Fibroblast of lung (primary cell): ENCODE results near the gene SAT2. TPM values are rescaled to one million over a fixed set of nuclear protein-coding genes. Genes with fewer than 3 reads are reported as not detected.
A peak's percentile ranks its signal among the peaks of the same experiment; 100 is the strongest.

Experiments used
- DNase-seq, 2 donors: peaks; one replicate each; pipeline versions ENCODE4 v3.0.0 to v3.0.0-alpha.2; 2010; ENCODE audit warnings: low read depth in 2 of 2
- H2AFZ ChIP-seq: 2 replicates; pipeline ENCODE4 v1.5.1; 2012; ENCODE audit warnings: low read length, control low read depth, inconsistent platforms
- H3K27ac ChIP-seq: 2 replicates; pipeline ENCODE4 v1.5.1; 2011; ENCODE audit warnings: low read length, control low read depth; ENCODE audit not compliant: insufficient read depth
- H3K27me3 ChIP-seq: 2 replicates; pipeline ENCODE4 v1.5.1; 2011; ENCODE audit warnings: mild to moderate bottlenecking, low read length; ENCODE audit not compliant: control insufficient read depth, insufficient read depth
- H3K36me3 ChIP-seq: 2 replicates; pipeline ENCODE4 v1.5.1; 2011; ENCODE audit warnings: low read length; ENCODE audit not compliant: control insufficient read depth, insufficient read depth
- H3K4me1 ChIP-seq: 2 replicates; pipeline ENCODE4 v1.5.1; 2011; ENCODE audit warnings: low read length; ENCODE audit not compliant: control insufficient read depth, insufficient read depth; ENCODE audit errors: extremely low read depth
- H3K4me2 ChIP-seq: 2 replicates; pipeline ENCODE4 v1.5.1; 2011; ENCODE audit warnings: low read length, control low read depth; ENCODE audit not compliant: insufficient read depth; ENCODE audit errors: extremely low read depth
- H3K4me3 ChIP-seq, 4 experiments: fragments of 200-600 bp in 1 of 4; sonication (generic) in 1 of 4; replicated peaks in 1 of 4; 2 replicates each; pipeline ENCODE4 v1.5.1; 2011 to 2016; ENCODE audit warnings: low read length in 4 of 4, low read depth in 3 of 4, mild to moderate bottlenecking in 3 of 4, control low read depth in 2 of 4, inconsistent platforms in 1 of 4, mixed read lengths in 1 of 4; ENCODE audit not compliant: insufficient read depth in 1 of 4; ENCODE audit errors: control extremely low read depth in 1 of 4
- H3K79me2 ChIP-seq: 2 replicates; pipeline ENCODE4 v1.5.1; 2012; ENCODE audit warnings: mild to moderate bottlenecking, low read length, inconsistent platforms; ENCODE audit not compliant: control insufficient read depth, insufficient read depth
- H3K9ac ChIP-seq: 2 replicates; pipeline ENCODE4 v1.5.1; 2011; ENCODE audit warnings: mild to moderate bottlenecking, low read length, control low read depth; ENCODE audit not compliant: insufficient read depth
- H3K9me3 ChIP-seq: 2 replicates; pipeline ENCODE4 v1.5.1; 2012; ENCODE audit warnings: low read depth, low read length; ENCODE audit not compliant: control insufficient read depth, insufficient read depth
- H4K20me1 ChIP-seq: 2 replicates; pipeline ENCODE4 v1.5.1; 2011; ENCODE audit warnings: low read length; ENCODE audit not compliant: control insufficient read depth, insufficient read depth; ENCODE audit errors: extremely low read depth
- CTCF ChIP-seq, 2 donors: IDR thresholded peaks in 1 of 2; conservative IDR thresholded peaks in 1 of 2; 1 replicate in 1 of 2; 2 replicates in 1 of 2; pipeline ENCODE4 v1.5.1; 2011 to 2012; ENCODE audit warnings: low read length in 2 of 2, control low read depth in 1 of 2, inconsistent platforms in 1 of 2, low read depth in 1 of 2, mild to moderate bottlenecking in 1 of 2
- EZH2 ChIP-seq: IDR thresholded peaks from 2 replicates; pipeline ENCODE4 v1.5.1; 2012; ENCODE audit warnings: low read length, control low read depth, mild to moderate bottlenecking; ENCODE audit errors: missing control alignments
- polyA plus RNA-seq, 2 donors: library from polyadenylated mRNA; depleted of rRNA in 1 of 2; stranded (reverse) in 1 of 2; unstranded in 1 of 2; fragments of >200 nt; gene quantifications; 2 replicates each; pipeline ENCODE4 v1.2.1, GENCODE V29; 2011 to 2012; ENCODE audit warnings: missing spikeins in 1 of 2
- total RNA-seq: library from RNA; depleted of rRNA; stranded (reverse); fragments of >200 nt; gene quantifications from 2 replicates; pipeline ENCODE4 v1.2.1, GENCODE V29; 2014

Gene SAT2
- total and polyA plus RNA-seq, 2 donors (not counting 1 experiment from before 2014, with no cell fraction given), result 48.2 to 54.3 TPM

- peak; percentile 97 to 98 for DNase-seq
- H3K9ac ChIP-seq, result peak within 1 kb of the TSS; percentile 98
- H3K79me2 ChIP-seq, result peaks cover 45% of the 10 kb centered on the region
- H3K4me1 ChIP-seq, result peaks cover 50% of the 10 kb centered on the region
- peak within 1 kb of the TSS; percentile 98 for H3K27ac ChIP-seq
- H3K36me3 ChIP-seq, result peaks cover 15% of the 10 kb centered on the region
- no peak for TF ChIP-seq EZH2
- TF ChIP-seq CTCF (conservative IDR thresholded peaks at IDR 0.05 in 1 of 2, IDR thresholded peaks at IDR 0.05 in 1 of 2; ENCODE audit: low read depth in 1 of 2, low read length in 2 of 2), result no peak
- peak within 1 kb of the TSS; percentile 73 to 88 (median 80) for H3K4me3 ChIP-seq
- H3K9me3 ChIP-seq, result no peaks in the 10 kb centered on the region
- H3K27me3 ChIP-seq, result no peaks in the 10 kb centered on the region
- H3K4me2 ChIP-seq, result peak within 1 kb of the TSS; percentile 81
- peak within 1 kb of the TSS; percentile 97 for H2AFZ ChIP-seq
- no peaks in the 10 kb centered on the region for H4K20me1 ChIP-seq
Measured at GRCh38 chr17:7583253-7584109, 44.1 kb downstream of the SAT2 start, which contains the start of gene MPDU1. Gene MPDU1, plus strand, starts transcription at chr17:7583852. Its CDS starts 11 bp downstream, at chr17:7583863.

GRCh38 chr17:7582396-7583252, 45.0 kb downstream of the SAT2 start:
- Histone ChIP-seq H2AFZ (no peak overlapping the region), H3K27me3 (no peaks in the 10 kb centered on the region), H3K4me1 (peaks cover 46% of the 10 kb centered on the region)

More at GRCh38 chr17:7582396-7583252, 45.0 kb downstream of the SAT2 start:
- peak overlapping the region; percentile 5 for H3K4me2 ChIP-seq
- H3K9ac ChIP-seq, result peak overlapping the region; percentile 58
- peak overlapping the region; percentile 98 for H3K27ac ChIP-seq
- DNase-seq, result no peak
- peaks cover 49% of the 10 kb centered on the region for H3K79me2 ChIP-seq
- H3K36me3 ChIP-seq, result peaks cover 21% of the 10 kb centered on the region
- TF ChIP-seq EZH2 (no peak), CTCF (conservative IDR thresholded peaks at IDR 0.05 in 1 of 2, IDR thresholded peaks at IDR 0.05 in 1 of 2; ENCODE audit: low read depth in 1 of 2, low read length in 2 of 2) (no peak)
- no peaks in the 10 kb centered on the region for H4K20me1 ChIP-seq
- no peaks in the 10 kb centered on the region for H3K9me3 ChIP-seq
- peak overlapping the region in 1 of 4 experiments; percentile 78 for H3K4me3 ChIP-seq
